ENCODE measurements around the gene PPARG. TPM values are rescaled to one million over a fixed set of nuclear protein-coding genes. Genes with fewer than 3 reads are reported as not detected.

Gene PPARG
- total RNA-seq, 1 donor from 2014 or later, result 3.2 TPM

- no peak for DNase-seq (ENCODE audit: low spot score)
- Mint-ChIP-seq H3K4me3 (ENCODE audit: unreplicated experiment) (no peak overlapping the region), H3K36me3 (ENCODE audit: low read depth, unreplicated experiment) (no peaks in the 10 kb centered on the region), H3K9me3 (ENCODE audit: unreplicated experiment) (no peaks in the 10 kb centered on the region), H3K27ac (ENCODE audit: unreplicated experiment) (no peak overlapping the region), H3K4me1 (ENCODE audit: unreplicated experiment) (peaks cover 5% of the 10 kb centered on the region), H3K27me3 (ENCODE audit: unreplicated experiment) (peaks cover 3% of the 10 kb centered on the region)
- no peak for TF ChIP-seq CTCF (IDR thresholded peaks at IDR 0.05; ENCODE audit: unreplicated experiment)
Measured at GRCh38 chr3:12405432-12406272, 116.8 kb downstream of the PPARG start.

GRCh38 chr3:12408984-12409683, 120.3 kb downstream of the PPARG start:
- H3K4me3 Mint-ChIP-seq (ENCODE audit: unreplicated experiment), result no peak overlapping the region
- peaks cover 9% of the 10 kb centered on the region for H3K4me1 Mint-ChIP-seq (ENCODE audit: unreplicated experiment)
- H3K27ac Mint-ChIP-seq (ENCODE audit: unreplicated experiment), result no peak overlapping the region
- no peaks in the 10 kb centered on the region for H3K36me3 Mint-ChIP-seq (ENCODE audit: low read depth, unreplicated experiment)
- TF ChIP-seq CTCF (IDR thresholded peaks at IDR 0.05; ENCODE audit: unreplicated experiment), result no peak
- H3K9me3 Mint-ChIP-seq (ENCODE audit: unreplicated experiment), result no peaks in the 10 kb centered on the region
- no peak for DNase-seq (ENCODE audit: low spot score)
- peaks cover 2% of the 10 kb centered on the region for H3K27me3 Mint-ChIP-seq (ENCODE audit: unreplicated experiment)

GRCh38 chr3:12409684-12410596, 121.1 kb downstream of the PPARG start:
- Mint-ChIP-seq H3K27ac (ENCODE audit: unreplicated experiment) (no peak overlapping the region), H3K4me1 (ENCODE audit: unreplicated experiment) (peaks cover 10% of the 10 kb centered on the region), H3K27me3 (ENCODE audit: unreplicated experiment) (peaks cover 2% of the 10 kb centered on the region), H3K36me3 (ENCODE audit: low read depth, unreplicated experiment) (no peaks in the 10 kb centered on the region), H3K4me3 (ENCODE audit: unreplicated experiment) (no peak overlapping the region), H3K9me3 (ENCODE audit: unreplicated experiment) (no peaks in the 10 kb centered on the region)
- no peak for DNase-seq (ENCODE audit: low spot score)
- no peak for TF ChIP-seq CTCF (IDR thresholded peaks at IDR 0.05; ENCODE audit: unreplicated experiment)

GRCh38 chr3:12413721-12414255, 124.9 kb downstream of the PPARG start:
- TF ChIP-seq CTCF (IDR thresholded peaks at IDR 0.05; ENCODE audit: unreplicated experiment), result no peak
- H3K27ac Mint-ChIP-seq (ENCODE audit: unreplicated experiment), result no peak overlapping the region
- DNase-seq (ENCODE audit: low spot score), result no peak
- peaks cover 3% of the 10 kb centered on the region for H3K27me3 Mint-ChIP-seq (ENCODE audit: unreplicated experiment)
- no peaks in the 10 kb centered on the region for H3K9me3 Mint-ChIP-seq (ENCODE audit: unreplicated experiment)
- no peaks in the 10 kb centered on the region for H3K36me3 Mint-ChIP-seq (ENCODE audit: low read depth, unreplicated experiment)
- H3K4me3 Mint-ChIP-seq (ENCODE audit: unreplicated experiment), result no peak overlapping the region
- H3K4me1 Mint-ChIP-seq (ENCODE audit: unreplicated experiment), result peaks cover 8% of the 10 kb centered on the region
